Activated CD4-positive, alpha-beta T cell treated with anti-CD3 and anti-CD28 coated beads, Interleukin-2, amount 10 ng/mL, durations not matched to agents 24 days and 14 days (primary cell): ENCODE measurements around the gene MEPE. TPM values are rescaled to one million over a fixed set of nuclear protein-coding genes. Genes with fewer than 3 reads are reported as not detected.

Source experiments
- DNase-seq: peaks from one replicate; pipeline ENCODE4 v3.0.0; 2022
- H3K27ac Mint-ChIP-seq: one replicate; pipeline ENCODE4 v1.8.0; 2022; ENCODE audit warnings: mild to moderate bottlenecking, mixed read lengths
- H3K27me3 Mint-ChIP-seq: one replicate; pipeline ENCODE4 v1.8.0; 2022; ENCODE audit warnings: mixed read lengths
- H3K36me3 Mint-ChIP-seq: one replicate; pipeline ENCODE4 v1.8.0; 2022; ENCODE audit warnings: low read depth, mild to moderate bottlenecking, mixed read lengths
- H3K4me1 Mint-ChIP-seq: one replicate; pipeline ENCODE4 v1.8.0; 2021; ENCODE audit warnings: mixed read lengths
- H3K4me3 Mint-ChIP-seq: one replicate; pipeline ENCODE4 v1.8.0; 2022; ENCODE audit warnings: mild to moderate bottlenecking, moderate library complexity, mixed read lengths
- H3K9me3 Mint-ChIP-seq: one replicate; pipeline ENCODE4 v1.8.0; 2021; ENCODE audit warnings: mixed read lengths
- intact Hi-C: fragments of 100-400 bp; cut with micrococcal nuclease; formaldehyde crosslinking; loops from one replicate; pipeline ENCODE4 v1.15.1; 2023
- total RNA-seq: library from RNA; stranded (reverse); gene quantifications from 2 replicates; pipeline ENCODE4 v1.2.3, GENCODE V29; 2022

MEPE gene
- total RNA-seq, 1 donor from 2014 or later, result not detected

DNA sequence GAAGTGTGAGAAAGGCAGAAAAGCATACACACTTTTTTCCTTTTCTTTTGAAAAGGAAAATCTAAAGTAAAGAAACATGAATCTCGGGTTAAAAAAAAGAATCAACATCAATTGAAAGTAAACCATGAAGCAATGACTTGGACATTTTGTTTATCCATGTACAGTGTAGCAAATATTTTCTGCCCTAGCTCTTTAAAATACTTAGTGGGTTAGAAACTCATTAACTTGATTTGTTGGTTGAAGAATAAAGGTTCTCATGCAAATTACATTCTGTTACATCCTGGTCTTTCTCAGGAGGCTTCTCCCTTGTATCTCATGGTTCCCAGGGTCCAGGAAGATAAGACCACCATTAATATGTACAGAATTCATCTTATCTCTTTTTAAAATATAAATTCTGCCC, 9.0 kb upstream of the MEPE start:
- no peak for DNase-seq
- Mint-ChIP-seq H3K4me3 (no peak overlapping the region), H3K27me3 (peaks cover 3% of the 10 kb centered on the region), H3K9me3 (no peaks in the 10 kb centered on the region), H3K4me1 (no peaks in the 10 kb centered on the region), H3K36me3 (no peaks in the 10 kb centered on the region), H3K27ac (no peak overlapping the region)
- intact Hi-C loops, result no loop called here

GRCh38 chr4:87824352-87824751, 8.4 kb upstream of the MEPE start:
- Mint-ChIP-seq H3K4me1 (no peaks in the 10 kb centered on the region), H3K9me3 (no peaks in the 10 kb centered on the region), H3K36me3 (no peaks in the 10 kb centered on the region), H3K4me3 (no peak overlapping the region), H3K27me3 (peaks cover 3% of the 10 kb centered on the region), H3K27ac (no peak overlapping the region)
- intact Hi-C loops, result no loop called here
- no peak for DNase-seq

DNA sequence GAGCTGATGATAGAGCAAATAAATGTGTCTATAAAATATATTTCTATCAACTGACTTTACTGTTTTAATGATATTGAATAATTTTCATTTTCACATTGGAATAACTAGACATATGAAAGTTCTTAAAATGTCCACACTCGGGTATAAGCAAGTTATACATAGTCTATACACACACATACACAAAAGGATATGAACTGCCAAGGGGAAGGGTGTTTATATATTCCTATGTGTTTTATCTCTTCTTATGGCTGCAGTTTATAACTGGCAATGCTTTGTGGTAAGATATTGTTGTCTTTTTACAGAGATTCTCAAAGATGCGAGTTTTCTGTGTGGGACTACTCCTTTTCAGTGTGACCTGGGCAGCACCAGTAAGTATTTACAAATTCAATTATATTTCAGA, 1.6 kb downstream of the MEPE start:
- Mint-ChIP-seq H3K4me3 (no peak overlapping the region), H3K9me3 (no peaks in the 10 kb centered on the region), H3K27ac (no peak overlapping the region), H3K36me3 (no peaks in the 10 kb centered on the region), H3K27me3 (peaks cover 14% of the 10 kb centered on the region), H3K4me1 (no peaks in the 10 kb centered on the region)
- no peak for DNase-seq
- intact Hi-C loops, result no loop called here

DNA sequence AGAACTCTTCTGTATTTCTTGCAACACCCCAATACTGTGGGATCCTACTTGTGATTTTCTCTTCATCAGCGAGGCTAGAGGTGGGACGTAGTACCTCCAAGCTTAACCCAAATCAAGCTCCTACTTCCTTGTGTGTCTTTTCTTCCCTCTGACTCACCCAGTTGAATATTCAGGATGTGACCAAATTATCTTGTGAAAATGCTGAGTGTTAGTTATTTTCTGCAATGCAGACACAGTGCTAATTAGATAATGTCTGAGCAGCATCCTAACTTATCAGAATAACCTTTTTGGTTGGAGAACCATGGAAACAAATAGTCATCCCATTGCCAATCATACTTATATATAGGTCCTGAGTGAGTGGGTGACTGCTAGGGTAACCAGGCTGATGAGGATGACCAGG, 2.4 kb downstream of the MEPE start:
- intact Hi-C loops, result no loop called here
- Mint-ChIP-seq H3K4me1 (no peaks in the 10 kb centered on the region), H3K4me3 (no peak overlapping the region), H3K36me3 (no peaks in the 10 kb centered on the region), H3K27me3 (peaks cover 13% of the 10 kb centered on the region), H3K27ac (no peak overlapping the region), H3K9me3 (no peaks in the 10 kb centered on the region)
- no peak for DNase-seq

DNA sequence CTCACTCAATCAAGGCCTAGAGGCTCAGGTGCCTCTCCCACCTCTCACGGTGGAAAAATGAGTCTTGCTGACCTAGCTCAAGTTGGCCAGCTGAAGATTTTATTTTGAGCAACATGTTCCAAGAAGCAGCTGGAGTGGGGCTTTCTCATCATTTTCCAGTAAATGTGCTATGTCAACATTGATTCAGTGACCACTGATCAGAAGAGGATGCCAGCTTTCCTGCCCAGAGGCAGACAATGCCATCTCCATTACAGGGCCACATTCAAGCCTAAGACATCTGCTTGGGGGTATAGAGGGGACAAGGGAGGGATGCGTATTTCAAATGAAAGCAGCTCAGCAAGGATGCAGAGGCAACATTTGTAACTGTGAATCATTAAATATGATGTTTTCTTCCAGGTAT, 3.0 kb downstream of the MEPE start:
- H3K9me3 Mint-ChIP-seq, result no peaks in the 10 kb centered on the region
- DNase-seq, result no peak
- H3K36me3 Mint-ChIP-seq, result no peaks in the 10 kb centered on the region
- intact Hi-C loops, result no loop called here
- no peak overlapping the region for H3K4me3 Mint-ChIP-seq
- H3K4me1 Mint-ChIP-seq, result no peaks in the 10 kb centered on the region
- peaks cover 17% of the 10 kb centered on the region for H3K27me3 Mint-ChIP-seq
- no peak overlapping the region for H3K27ac Mint-ChIP-seq

DNA sequence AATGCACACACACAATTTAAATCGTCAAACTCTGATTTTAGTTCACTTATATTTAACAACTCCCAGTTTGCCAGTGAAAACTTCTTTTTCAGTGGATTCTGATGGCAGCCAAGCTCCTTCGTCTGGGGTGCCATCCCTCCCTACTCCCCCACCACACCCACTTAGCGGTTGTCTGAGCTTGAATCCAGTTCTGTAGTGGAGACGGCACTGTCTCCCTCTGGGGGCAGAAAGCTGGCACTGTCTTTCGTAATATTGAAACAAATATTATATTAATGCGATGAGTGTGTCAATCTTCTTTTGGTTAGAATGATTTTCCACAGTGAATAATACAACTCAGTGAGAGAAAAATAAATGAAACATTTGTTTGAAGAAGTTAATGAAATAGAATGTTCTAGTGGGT, 5.4 kb downstream of the MEPE start:
- no peak for DNase-seq
- Mint-ChIP-seq H3K36me3 (no peaks in the 10 kb centered on the region), H3K4me3 (no peak overlapping the region), H3K9me3 (no peaks in the 10 kb centered on the region), H3K27ac (no peak overlapping the region), H3K27me3 (peaks cover 21% of the 10 kb centered on the region), H3K4me1 (no peaks in the 10 kb centered on the region)
- intact Hi-C loops, result no loop called here

- DNase-seq, result no peak
- peaks cover 27% of the 10 kb centered on the region for H3K27me3 Mint-ChIP-seq
- H3K36me3 Mint-ChIP-seq, result no peaks in the 10 kb centered on the region
- no peaks in the 10 kb centered on the region for H3K9me3 Mint-ChIP-seq
- no peaks in the 10 kb centered on the region for H3K4me1 Mint-ChIP-seq
- no peak overlapping the region for H3K27ac Mint-ChIP-seq
- H3K4me3 Mint-ChIP-seq, result no peak overlapping the region
- intact Hi-C loops, result no loop called here
Measured at GRCh38 chr4:87838890-87839591, 6.3 kb downstream of the MEPE start.

- no peak overlapping the region for H3K4me3 Mint-ChIP-seq
- no peaks in the 10 kb centered on the region for H3K9me3 Mint-ChIP-seq
- no peak overlapping the region for H3K27ac Mint-ChIP-seq
- no peaks in the 10 kb centered on the region for H3K36me3 Mint-ChIP-seq
- DNase-seq, result no peak
- peaks cover 28% of the 10 kb centered on the region for H3K27me3 Mint-ChIP-seq
- H3K4me1 Mint-ChIP-seq, result no peaks in the 10 kb centered on the region
- intact Hi-C loops, result no loop called here
Measured at GRCh38 chr4:87839592-87839946, 6.8 kb downstream of the MEPE start.

DNA sequence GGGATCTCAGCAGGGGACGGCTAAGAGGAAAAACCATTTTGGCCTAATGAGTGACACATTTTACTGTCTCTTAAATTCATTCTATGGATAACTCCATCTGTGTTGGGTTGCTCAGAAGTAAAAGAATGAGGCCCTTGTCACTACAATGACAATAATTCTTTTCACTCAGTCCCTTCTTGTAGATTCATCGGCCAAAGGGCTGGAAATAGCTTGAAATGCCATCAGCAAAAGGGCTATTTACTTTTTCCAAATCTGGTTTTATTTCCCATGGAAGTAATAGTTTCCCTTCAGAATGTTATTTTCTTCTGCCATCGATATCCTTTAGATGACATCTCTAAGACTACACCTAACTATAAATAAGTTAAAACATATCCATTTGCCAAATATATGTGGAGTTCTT, 7.4 kb downstream of the MEPE start:
- intact Hi-C loops, result loop anchor here (10.0 kb wide), 1 partner anchor 465 kb away; no protein-coding TSS in a partner anchor
- H3K9me3 Mint-ChIP-seq, result no peaks in the 10 kb centered on the region
- H3K4me1 Mint-ChIP-seq, result no peaks in the 10 kb centered on the region
- no peak overlapping the region for H3K27ac Mint-ChIP-seq
- no peaks in the 10 kb centered on the region for H3K36me3 Mint-ChIP-seq
- peaks cover 28% of the 10 kb centered on the region for H3K27me3 Mint-ChIP-seq
- no peak overlapping the region for H3K4me3 Mint-ChIP-seq
- no peak for DNase-seq

- no peak overlapping the region for H3K27ac Mint-ChIP-seq
- H3K9me3 Mint-ChIP-seq, result no peaks in the 10 kb centered on the region
- H3K36me3 Mint-ChIP-seq, result no peaks in the 10 kb centered on the region
- peaks cover 2% of the 10 kb centered on the region for H3K4me1 Mint-ChIP-seq
- no peak overlapping the region for H3K4me3 Mint-ChIP-seq
- no peak for DNase-seq
- intact Hi-C loops, result loop anchor here (10.0 kb wide), 1 partner anchor 469 kb away; no protein-coding TSS in a partner anchor
- peaks cover 39% of the 10 kb centered on the region for H3K27me3 Mint-ChIP-seq
Measured at GRCh38 chr4:87843936-87844335, 11.2 kb downstream of the MEPE start.

DNA sequence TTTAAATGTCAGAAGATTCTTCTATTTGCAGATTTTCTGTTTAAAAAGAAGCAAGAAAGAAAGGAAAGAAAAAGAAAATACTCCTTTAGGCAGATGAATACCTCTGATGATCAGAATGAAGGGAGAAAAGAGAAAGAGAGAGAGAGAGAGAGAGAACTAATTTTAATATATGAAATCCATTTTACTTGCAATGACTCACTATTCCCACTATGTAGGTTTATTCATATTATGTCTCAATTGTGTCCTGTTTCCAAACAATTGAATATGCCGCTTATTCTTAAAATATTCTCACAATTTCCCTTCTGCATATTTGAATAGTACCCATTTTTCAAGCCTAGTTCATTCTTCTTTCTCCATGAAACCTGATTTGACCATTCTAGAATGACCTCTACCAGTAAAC, 11.7 kb downstream of the MEPE start:
- Mint-ChIP-seq H3K27me3 (peaks cover 36% of the 10 kb centered on the region), H3K4me1 (peaks cover 5% of the 10 kb centered on the region), H3K36me3 (no peaks in the 10 kb centered on the region), H3K27ac (no peak overlapping the region), H3K9me3 (no peaks in the 10 kb centered on the region), H3K4me3 (no peak overlapping the region)
- intact Hi-C loops, result loop anchor here (10.0 kb wide), 1 partner anchor 470 kb away; no protein-coding TSS in a partner anchor
- no peak for DNase-seq

GRCh38 chr4:87846226-87846625, 13.5 kb downstream of the MEPE start:
- Mint-ChIP-seq H3K9me3 (no peaks in the 10 kb centered on the region), H3K4me1 (peaks cover 8% of the 10 kb centered on the region), H3K4me3 (no peak overlapping the region), H3K36me3 (no peaks in the 10 kb centered on the region), H3K27me3 (peaks cover 32% of the 10 kb centered on the region), H3K27ac (no peak overlapping the region)
- intact Hi-C loops, result loop anchor here (5.0 to 10.0 kb wide), 2 partner anchors 349 to 471 kb away; no protein-coding TSS in a partner anchor
- DNase-seq, result no peak

DNA sequence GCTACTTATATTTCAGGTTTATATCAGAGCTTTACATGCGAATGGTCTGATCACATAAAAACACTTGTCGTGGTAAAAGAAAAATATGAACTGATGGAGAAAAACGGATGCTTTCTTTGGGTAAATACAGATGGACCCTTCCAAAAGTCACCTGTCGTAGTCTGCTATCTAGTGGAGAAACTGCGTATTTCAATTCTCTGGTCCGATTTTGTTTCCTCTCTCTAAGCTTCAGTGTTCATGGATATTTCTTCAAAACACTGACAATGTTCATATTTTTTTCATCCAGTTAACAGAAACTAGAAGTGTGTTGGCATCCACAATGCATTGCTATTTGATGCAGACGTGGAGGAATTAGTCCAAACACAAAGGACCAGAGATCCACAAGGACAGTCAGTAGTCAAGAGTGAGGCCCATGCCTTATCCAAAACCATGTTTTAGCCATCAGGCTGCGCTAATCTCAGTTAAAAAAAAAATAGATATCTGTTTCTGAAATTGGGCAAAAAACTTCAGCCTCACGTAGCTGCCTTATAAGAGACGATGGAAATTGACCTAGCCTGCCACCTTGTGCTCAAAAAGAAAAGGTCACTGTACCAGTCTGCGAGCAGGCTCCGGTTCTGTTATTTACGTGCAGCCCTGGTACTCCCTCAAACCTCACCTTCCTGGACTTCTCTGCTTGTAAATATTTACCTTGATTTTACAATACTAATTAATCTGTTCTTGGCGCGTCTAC, 16.0 kb downstream of the MEPE start:
- Mint-ChIP-seq H3K27me3 (peaks cover 21% of the 10 kb centered on the region), H3K9me3 (no peaks in the 10 kb centered on the region), H3K4me3 (peak overlapping the region; percentile 7), H3K27ac (no peak overlapping the region), H3K36me3 (no peaks in the 10 kb centered on the region), H3K4me1 (peaks cover 8% of the 10 kb centered on the region)
- intact Hi-C loops, result loop anchor here (1.0 to 10.0 kb wide), 4 partner anchors 170 to 474 kb away; no protein-coding TSS in a partner anchor
- peak; percentile 79 for DNase-seq

- no peak for DNase-seq
- Mint-ChIP-seq H3K4me1 (peaks cover 8% of the 10 kb centered on the region), H3K4me3 (no peak overlapping the region), H3K27me3 (peaks cover 19% of the 10 kb centered on the region), H3K27ac (no peak overlapping the region), H3K9me3 (no peaks in the 10 kb centered on the region), H3K36me3 (no peaks in the 10 kb centered on the region)
- intact Hi-C loops, result loop anchor here (1.0 to 10.0 kb wide), 5 partner anchors 171 to 665 kb away; no protein-coding TSS in a partner anchor
Measured at GRCh38 chr4:87849612-87850011, 16.8 kb downstream of the MEPE start.
